GM21381 (cell line): ENCODE data around the gene C9orf50.

Source experiments
- ATAC-seq: cut with Tn5 transposase; IDR thresholded peaks from one replicate; pipeline ENCODE4 v1.9.1; 2021; ENCODE audit warnings: mild to moderate bottlenecking, moderate library complexity; ENCODE audit not compliant: unreplicated experiment

The C9orf50 gene

DNA sequence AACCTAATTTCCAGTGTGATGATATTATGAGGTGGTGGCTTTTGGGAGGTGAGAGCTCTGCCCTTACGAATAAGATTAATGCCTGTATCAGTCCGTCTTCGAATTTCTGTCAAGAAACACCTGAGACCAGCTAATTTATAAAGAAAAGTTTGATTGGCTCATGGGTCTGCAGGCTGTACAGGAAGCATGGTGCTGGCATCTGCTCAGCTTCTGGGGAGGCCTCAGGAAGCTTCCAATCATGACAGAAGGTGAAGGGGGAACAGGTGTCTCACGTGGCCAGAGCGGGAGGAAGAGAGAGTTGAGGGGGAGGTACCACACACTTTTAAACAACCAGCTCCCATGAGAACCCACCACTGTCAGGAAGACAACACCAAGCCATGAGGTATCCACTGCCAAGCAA lies 46.9 kb downstream of the C9orf50 start:
- no peak for ATAC-seq

DNA sequence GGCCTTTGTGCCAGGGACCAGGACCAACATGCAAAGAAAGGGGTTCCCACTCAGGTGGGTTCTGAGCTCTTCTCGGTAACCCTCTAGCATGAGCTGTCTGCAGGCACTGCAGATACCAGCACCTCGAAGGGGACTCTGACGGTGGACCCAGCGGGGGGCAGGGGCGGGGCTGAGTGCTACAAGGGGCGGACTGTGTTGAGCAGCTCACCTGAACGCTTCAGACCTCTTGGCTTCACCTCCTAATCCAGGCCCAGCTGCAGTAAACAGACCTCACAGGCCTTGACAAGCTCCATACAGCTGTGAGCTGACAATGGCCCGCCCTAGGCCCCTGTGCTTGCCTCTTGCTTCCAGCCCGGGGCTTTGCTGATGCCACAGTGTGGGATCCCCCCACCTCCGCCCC lies 48.4 kb downstream of the C9orf50 start:
- ATAC-seq, result no peak

DNA sequence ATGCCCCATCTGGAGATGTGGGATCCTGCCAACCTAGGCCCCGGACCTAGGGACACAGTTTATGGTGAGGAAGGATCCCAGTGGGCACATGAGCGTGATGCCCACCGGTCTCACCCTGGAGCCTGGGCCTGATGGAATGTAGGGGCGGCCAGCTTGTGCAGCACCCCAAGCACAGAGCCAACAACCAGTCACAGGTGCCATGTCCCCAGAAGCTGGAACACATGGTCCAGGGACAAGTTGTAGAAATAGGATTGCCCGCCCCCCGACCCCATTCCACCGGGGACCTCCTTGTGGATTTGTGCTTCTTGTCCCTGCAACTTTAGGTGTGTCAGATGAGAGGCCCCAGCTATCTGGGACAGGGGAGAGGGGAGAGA lies 48.9 kb downstream of the C9orf50 start:
- ATAC-seq, result no peak

DNA sequence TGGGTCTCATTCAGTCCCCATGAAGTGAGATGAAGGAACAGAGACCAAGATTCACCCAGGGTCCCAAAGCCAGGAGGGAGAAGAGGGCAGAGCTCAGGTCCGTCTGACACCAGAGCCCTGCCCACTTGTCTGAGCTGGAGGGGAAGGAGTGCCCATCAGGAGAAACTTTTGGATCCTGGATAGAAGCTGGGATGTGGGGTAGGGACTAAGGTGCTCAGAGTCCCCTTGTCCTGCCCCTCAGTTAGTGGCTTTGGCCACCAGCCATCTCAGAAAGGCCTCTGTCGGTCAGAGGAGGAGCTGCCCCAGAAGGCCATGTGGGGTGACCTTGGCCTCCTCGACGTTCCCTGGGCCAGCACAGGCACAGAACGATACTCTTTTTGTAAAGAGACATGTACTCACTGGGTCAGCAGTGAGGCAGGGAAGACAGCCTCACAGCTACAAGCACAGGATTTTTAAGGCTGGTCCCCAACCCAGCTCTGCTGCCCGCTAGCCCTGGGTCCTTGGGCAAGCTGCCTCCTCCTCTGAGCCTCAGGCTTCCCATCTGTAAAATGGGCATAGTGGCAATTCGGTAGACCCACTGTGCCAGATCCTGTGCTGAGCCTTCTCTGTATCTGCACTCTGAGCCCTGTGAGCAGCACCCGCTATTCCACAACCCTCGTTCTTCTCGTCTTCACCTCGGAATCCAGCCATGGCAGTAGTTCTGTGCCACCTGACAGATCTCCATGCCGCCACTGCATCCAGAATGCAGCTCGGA lies 49.4 kb downstream of the C9orf50 start:
- ATAC-seq, result no peak

DNA sequence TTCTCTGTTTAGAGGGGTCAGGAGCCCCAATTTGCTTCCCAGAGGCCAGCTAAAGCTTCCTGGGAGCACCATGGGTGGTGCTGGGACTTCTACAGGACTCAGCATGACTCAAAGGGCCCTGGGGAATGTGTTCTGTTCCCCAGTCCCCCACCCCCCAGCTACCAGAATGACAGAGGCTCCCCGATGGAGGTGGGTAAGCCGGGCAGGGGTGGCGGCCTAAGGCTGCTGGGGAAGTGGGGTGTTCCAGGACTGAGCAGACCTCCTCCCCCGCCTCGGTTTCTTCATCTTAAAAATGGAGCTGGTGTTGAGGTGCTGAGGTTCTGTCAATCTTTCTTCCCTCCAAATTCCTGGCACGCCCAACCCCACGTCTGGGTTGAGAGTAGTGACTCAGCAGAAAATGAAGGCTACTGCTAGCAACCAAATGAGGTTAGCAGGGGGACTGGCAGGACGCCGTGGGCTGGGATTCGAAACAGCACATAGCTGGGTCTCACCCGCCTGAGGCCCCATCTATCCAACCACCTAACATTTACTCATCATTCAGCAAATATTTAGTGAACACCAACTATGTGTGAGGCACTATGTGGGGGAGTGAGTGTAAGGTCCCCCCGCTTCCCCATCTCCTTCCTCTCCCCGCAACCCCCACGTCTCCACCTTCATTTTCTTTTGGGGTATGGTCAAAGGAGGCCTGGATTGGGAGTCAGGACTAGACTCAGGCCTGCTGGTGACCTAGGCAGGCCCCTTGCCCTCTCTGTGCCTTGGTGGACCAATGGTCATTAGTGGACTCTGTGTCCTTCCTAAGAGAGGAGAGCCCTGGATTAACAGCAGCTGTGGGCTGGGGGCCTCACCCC lies 50.2 kb downstream of the C9orf50 start:
- no peak for ATAC-seq

DNA sequence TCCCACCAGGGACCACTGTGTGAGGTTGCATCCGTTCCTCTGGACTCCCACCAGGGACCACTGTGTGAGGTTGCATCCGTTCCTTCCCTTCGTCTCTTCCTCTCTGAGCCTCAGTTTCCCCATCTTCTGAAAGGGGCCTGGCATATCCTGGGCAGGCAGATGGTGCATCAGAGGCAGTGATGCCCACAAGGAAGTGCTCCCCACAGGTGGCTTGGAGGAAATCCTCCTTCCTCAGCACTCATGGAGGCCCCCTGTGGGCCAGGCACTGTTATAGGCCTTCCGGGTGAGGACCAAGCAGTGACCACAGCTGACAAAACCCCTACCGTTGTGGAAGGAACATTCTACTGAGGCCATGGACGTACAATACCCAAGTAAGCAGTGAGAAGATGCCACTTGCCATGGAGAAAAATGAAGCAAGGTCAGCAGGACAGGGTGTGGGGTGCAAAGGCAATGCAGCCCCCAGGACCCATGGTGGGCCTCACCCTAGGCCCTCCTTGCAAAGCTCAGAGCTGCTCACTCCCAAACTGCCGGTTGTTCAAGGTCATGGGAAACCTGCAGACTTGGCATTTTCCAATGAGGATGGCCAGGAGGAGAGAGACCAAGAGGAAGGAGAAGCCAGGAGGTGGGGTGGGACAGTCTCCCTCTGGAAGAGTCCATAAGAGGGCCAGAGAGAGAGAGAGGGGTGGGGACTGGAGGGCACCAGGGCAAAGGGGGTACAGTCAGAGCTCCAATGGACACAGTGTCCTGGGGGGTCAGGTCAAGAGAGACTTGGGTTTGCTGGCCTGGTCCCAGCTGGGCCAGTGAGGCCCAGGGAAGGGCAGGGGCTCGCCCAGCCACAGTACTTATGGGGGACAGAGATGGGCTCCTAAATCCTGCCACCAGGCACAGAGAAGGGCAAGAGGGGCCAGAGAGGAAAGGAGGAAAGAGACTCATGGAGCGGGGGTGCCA lies 51.1 kb downstream of the C9orf50 start:
- no peak for ATAC-seq

DNA sequence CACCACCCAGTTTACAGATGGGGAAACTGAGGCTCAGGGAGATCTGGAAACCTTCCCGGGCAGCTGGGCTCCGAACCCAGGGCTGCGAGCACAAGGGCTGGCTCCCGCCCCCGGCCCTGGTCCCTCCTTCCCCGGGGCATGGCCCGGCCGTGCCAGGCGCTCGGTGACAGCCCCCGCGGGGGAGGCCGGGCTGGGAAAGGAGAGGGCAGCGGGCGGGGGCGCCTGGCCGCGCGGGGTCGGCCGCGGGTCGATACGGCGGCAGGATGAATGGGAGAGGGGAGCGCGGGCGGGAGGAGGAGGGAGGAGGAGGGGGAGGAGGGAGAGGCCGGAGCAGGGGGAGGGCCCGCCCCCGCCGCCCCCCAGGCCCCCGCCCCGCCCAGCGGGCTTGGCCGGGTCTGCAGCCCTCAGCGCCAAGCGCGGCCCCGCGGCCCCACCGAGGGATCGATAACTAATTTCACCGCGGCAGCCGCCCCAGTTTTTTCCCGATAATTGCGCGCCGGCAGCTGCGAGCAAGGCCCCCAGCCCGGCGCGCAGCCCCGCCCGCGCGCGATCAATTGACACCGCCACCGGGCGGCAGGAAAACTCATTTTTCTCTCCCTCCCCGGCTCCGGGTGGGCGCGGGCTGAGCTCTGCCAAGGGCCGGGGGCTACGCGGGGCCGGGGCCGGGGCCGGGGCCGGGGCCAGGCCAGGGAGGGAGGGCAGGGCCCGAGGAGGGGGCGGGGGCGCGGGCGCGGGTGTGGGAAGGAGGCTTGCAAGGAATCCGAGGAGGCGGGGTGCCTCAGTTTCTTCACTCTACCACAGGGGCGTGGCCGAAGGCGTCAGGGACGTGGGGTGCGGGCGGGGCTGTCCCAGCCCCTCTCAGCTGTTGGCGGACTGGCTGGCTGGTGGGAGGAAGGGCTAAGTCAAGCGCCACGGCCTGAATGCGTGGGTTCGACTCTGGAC lies 52.1 kb downstream of the C9orf50 start:
- ATAC-seq, result no peak

DNA sequence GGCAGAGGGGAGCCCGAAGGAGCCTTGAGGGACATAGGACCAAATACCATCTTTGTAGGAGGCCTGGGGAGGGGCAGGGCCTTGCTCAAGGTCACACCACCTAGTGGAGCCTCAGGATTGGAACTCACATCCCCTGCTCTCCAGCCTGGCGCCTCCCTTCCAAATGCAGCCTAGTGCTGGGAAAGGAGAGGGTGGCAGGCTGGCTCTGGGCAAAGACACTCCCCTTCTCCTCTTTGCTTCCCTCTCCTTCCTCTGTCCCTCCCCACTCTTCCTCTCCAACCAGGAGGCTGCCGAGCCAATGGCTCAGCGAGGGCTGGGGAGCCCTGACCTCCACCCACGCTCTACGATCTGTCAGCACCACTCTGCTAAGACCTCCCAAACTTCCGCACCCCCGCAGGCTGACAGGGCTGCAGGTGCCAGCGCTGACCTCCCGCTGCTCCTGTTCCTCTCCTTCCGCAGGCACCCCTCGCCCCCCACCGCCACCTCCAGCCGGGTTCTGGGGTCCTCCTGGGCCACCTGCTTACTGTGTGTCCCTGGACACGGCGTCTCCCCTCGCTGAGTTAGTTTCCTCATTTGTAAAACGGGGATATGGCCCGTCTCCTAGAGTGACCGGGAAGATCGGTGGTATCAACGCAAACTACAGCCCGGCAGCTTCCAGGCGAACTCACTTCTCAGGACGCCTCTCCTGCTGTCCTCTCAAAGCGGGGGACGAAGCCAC lies 52.9 kb downstream of the C9orf50 start:
- ATAC-seq, result no peak

DNA sequence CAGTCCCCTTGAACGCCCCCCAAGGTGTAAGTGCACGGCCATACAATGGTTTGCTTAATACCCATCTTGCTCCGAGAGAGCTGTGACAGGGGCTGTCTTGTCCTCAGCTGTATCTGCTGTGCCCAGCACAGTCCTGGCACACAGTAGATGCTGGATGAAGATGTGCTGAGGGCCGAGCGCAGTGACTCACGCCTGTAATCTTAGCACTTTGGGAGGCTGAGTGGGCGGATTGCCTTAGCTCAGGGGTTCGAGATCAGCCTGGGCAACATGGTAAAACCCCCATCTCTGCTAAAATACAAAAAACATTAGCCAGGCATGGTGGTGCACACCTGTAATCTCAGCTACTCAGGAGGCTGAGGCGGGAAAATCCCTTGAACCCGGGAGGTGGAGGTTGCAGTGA lies 53.6 kb downstream of the C9orf50 start:
- ATAC-seq, result no peak

DNA sequence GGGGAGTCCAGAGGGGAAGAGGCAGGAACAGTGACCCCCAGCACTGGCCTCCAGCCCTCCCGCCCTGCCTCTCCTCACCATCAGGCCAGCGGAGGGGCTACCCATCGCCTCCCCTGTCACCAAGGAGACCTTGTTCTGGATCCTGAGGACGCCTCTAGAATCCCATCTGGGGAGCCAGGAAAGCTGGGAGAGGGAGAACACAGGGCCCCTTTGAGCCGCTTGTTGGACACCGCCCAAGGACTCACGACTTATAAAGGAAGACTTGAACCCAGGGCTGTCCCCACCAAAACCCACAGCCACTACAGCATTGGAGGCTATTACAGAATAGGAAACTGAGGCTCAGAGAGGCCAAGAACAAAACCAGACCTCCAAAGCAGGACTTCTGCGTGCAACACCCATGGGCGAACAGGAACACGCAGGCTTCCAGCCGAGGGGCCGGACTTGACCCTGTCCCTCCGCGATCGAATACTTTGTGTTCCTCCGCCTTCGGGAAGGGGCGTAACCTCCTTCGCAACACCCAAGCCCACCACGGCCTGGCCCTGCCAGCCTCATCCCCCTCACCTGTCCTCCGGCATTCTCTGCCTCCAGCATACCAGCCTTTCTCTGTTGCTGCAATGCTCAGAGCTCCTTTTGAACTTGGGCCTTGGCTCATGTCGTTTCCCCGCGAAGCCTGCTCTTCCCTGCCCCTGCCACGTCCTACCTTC lies 54.2 kb downstream of the C9orf50 start:
- no peak for ATAC-seq

DNA sequence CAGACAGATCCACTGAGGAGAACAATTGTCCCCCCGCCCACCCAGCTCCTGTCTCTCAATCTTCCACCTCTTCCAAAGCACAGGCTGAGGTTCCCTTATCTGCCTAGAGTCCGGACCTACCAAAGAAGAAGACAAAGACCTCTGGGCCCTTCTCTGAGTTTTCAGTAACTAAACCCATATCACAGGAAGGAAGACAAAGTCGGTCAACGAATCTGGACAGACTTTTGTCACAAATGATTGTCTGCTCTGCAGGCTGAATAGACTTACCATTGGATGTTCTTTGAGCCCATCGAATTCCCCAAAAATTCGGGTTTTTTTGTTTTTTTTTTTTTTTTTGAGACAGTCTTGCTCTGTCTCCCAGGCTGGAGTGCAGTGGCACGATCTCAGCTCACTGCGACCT lies 58.0 kb downstream of the C9orf50 start:
- ATAC-seq, result no peak

DNA sequence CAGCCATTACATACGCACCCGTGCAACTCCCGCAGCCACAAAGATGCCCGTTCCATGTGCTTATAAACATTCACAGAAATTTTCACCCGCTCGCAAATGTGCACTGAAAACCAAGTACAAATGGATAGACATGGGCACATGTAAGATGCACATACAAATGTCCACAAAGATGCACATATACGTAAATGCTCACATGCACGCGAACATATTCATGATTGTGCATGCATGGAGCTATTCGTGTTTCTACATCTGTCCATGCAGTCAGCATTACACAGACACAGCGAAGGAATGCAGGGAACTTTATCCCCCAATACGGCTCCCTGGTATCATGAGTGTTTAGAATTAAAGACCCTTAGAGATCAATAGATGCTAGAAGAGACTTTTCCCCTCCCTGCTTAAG lies 58.4 kb downstream of the C9orf50 start:
- ATAC-seq, result no peak
